HG03460 (cell line): ENCODE results near the gene ALG2.
"Not testable (repeated sequence)": the region's sequence is repeated elsewhere in the genome, so short reads cannot be mapped to it uniquely, and the experiment has no call there.

ENCODE experiments used
- ATAC-seq: cut with Tn5 transposase; IDR thresholded peaks from one replicate; pipeline ENCODE4 v1.9.1; 2021; ENCODE audit not compliant: unreplicated experiment

The ALG2 gene

GRCh38 chr9:99197124-99197630 lies 24.6 kb downstream of the ALG2 start:
- no peak for ATAC-seq

GRCh38 chr9:99196484-99196883 lies 25.3 kb downstream of the ALG2 start:
- ATAC-seq, result not testable (repeated sequence)

- ATAC-seq, result no peak
Measured at GRCh38 chr9:99193466-99193821, 28.3 kb downstream of the ALG2 start.

GRCh38 chr9:99192786-99193465 lies 28.8 kb downstream of the ALG2 start:
- ATAC-seq, result no peak

GRCh38 chr9:99190597-99191283 lies 31.0 kb downstream of the ALG2 start:
- no peak for ATAC-seq

GRCh38 chr9:99189887-99190596 lies 31.7 kb downstream of the ALG2 start:
- no peak for ATAC-seq

- ATAC-seq, result no peak
Measured at GRCh38 chr9:99189186-99189585, 32.6 kb downstream of the ALG2 start.

GRCh38 chr9:99187311-99187710 lies 34.4 kb downstream of the ALG2 start:
- ATAC-seq, result no peak

GRCh38 chr9:99185934-99186333 lies 35.8 kb downstream of the ALG2 start:
- no peak for ATAC-seq

- no peak for ATAC-seq
Measured at GRCh38 chr9:99185348-99185632, 36.5 kb downstream of the ALG2 start.

- peak; percentile 54 for ATAC-seq
Measured at GRCh38 chr9:99184475-99185347, 37.0 kb downstream of the ALG2 start.

- no peak for ATAC-seq
Measured at GRCh38 chr9:99184110-99184474, 37.6 kb downstream of the ALG2 start.

- no peak for ATAC-seq
Measured at GRCh38 chr9:99183616-99184015, 38.1 kb downstream of the ALG2 start.

GRCh38 chr9:99182356-99182755 lies 39.4 kb downstream of the ALG2 start:
- ATAC-seq, result no peak

- no peak for ATAC-seq
Measured at GRCh38 chr9:99181621-99182020, 40.1 kb downstream of the ALG2 start.

GRCh38 chr9:99181206-99181605 lies 40.5 kb downstream of the ALG2 start:
- ATAC-seq, result no peak

GRCh38 chr9:99180662-99181061 lies 41.1 kb downstream of the ALG2 start:
- no peak for ATAC-seq

GRCh38 chr9:99180199-99180598 lies 41.5 kb downstream of the ALG2 start:
- ATAC-seq, result no peak

GRCh38 chr9:99178912-99179872 lies 42.5 kb downstream of the ALG2 start:
- no peak for ATAC-seq
